Ishikawa (cell line): ENCODE data around the gene ARHGAP12.

Experiments
- CEBPB ChIP-seq: IDR thresholded peaks from 2 replicates; pipeline ENCODE4 v1.6.1; 2012
- CREB1 ChIP-seq: IDR thresholded peaks from 2 replicates; pipeline ENCODE4 v1.6.1; 2012; ENCODE audit warnings: low read depth
- EGR1 ChIP-seq: IDR thresholded peaks from 2 replicates; pipeline ENCODE4 v1.6.1; 2012
- EP300 ChIP-seq: IDR thresholded peaks from 2 replicates; pipeline ENCODE4 v1.6.1; 2012; ENCODE audit warnings: borderline replicate concordance
- FOXM1 ChIP-seq: IDR thresholded peaks from 2 replicates; pipeline ENCODE4 v1.6.1; 2012; ENCODE audit warnings: low read depth, borderline replicate concordance
- NFIC ChIP-seq: IDR thresholded peaks from 2 replicates; pipeline ENCODE4 v1.6.1; 2012
- RAD21 ChIP-seq: IDR thresholded peaks from 2 replicates; pipeline ENCODE4 v1.6.1; 2012; ENCODE audit warnings: low read depth
- TAF1 ChIP-seq: IDR thresholded peaks from 2 replicates; pipeline ENCODE4 v1.6.1; 2012; ENCODE audit warnings: low read depth, mild to moderate bottlenecking
- TCF12 ChIP-seq: IDR thresholded peaks from 2 replicates; pipeline ENCODE4 v1.6.1; 2012; ENCODE audit warnings: low read depth
- TEAD4 ChIP-seq: IDR thresholded peaks from 2 replicates; pipeline ENCODE4 v1.6.1; 2012
- YY1 ChIP-seq: IDR thresholded peaks from 2 replicates; pipeline ENCODE4 v1.6.1; 2012; ENCODE audit warnings: low read depth
- ZBTB7A ChIP-seq: IDR thresholded peaks from 2 replicates; pipeline ENCODE4 v1.6.1; 2012; ENCODE audit warnings: low read depth
- TF ChIP-seq, protein P1 (sequence below): IDR thresholded peaks from 2 replicates; pipeline ENCODE4 v1.6.1; 2012
- TF ChIP-seq, protein P2 (sequence below): IDR thresholded peaks from 2 replicates; pipeline ENCODE4 v1.6.1; 2012
- TF ChIP-seq, protein P3 (sequence below): IDR thresholded peaks from 2 replicates; pipeline ENCODE4 v1.6.1; 2012; ENCODE audit warnings: low read depth, mild to moderate bottlenecking

The ARHGAP12 gene

DNA sequence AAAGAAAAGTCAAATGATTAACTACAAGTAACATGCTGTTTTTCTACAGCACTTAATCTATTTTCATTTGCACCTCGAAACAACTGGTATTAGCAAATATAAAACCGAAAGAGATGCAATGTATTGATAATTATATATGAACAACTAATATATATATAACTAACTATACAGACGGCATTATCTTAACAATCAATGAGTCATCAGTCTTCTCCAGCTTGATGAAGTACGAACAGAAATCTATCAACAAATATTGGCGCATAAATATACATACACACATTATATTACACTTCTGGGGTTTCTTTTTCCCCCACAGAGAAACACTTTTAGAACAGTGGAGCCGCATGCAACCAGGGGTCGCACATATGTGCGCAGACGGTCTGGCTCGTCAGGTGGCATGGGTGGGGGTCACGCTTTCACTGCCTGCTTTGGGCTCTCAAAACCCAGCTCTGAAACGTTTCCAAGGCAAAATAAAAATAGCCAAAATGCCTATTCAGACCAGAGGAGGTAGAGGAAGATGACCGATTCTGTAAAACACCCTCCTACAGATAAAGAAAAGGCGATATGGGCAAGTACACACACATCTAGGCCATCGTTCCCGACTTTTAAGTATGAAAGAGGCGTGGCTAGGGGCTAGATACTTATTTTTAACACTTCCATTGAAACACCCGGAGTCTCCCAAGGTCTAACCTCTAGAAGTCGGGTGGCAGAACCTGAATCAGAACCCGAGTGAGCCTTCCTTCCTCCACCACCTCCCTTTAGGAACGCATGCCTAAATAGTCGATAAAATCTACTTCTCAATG lies 1.7 kb downstream of the ARHGAP12 start:
- no peak for TF ChIP-seq ZBTB7A
- TF ChIP-seq, protein P1, sequence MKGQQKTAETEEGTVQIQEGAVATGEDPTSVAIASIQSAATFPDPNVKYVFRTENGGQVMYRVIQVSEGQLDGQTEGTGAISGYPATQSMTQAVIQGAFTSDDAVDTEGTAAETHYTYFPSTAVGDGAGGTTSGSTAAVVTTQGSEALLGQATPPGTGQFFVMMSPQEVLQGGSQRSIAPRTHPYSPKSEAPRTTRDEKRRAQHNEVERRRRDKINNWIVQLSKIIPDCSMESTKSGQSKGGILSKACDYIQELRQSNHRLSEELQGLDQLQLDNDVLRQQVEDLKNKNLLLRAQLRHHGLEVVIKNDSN = no peak
- TF ChIP-seq NFIC = no peak
- TF ChIP-seq TAF1 = no peak
- TF ChIP-seq, protein P2, sequence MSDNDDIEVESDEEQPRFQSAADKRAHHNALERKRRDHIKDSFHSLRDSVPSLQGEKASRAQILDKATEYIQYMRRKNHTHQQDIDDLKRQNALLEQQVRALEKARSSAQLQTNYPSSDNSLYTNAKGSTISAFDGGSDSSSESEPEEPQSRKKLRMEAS = no peak
- no peak for TF ChIP-seq TCF12
- TF ChIP-seq RAD21 = no peak
- no peak for TF ChIP-seq YY1
- TF ChIP-seq, protein P3, sequence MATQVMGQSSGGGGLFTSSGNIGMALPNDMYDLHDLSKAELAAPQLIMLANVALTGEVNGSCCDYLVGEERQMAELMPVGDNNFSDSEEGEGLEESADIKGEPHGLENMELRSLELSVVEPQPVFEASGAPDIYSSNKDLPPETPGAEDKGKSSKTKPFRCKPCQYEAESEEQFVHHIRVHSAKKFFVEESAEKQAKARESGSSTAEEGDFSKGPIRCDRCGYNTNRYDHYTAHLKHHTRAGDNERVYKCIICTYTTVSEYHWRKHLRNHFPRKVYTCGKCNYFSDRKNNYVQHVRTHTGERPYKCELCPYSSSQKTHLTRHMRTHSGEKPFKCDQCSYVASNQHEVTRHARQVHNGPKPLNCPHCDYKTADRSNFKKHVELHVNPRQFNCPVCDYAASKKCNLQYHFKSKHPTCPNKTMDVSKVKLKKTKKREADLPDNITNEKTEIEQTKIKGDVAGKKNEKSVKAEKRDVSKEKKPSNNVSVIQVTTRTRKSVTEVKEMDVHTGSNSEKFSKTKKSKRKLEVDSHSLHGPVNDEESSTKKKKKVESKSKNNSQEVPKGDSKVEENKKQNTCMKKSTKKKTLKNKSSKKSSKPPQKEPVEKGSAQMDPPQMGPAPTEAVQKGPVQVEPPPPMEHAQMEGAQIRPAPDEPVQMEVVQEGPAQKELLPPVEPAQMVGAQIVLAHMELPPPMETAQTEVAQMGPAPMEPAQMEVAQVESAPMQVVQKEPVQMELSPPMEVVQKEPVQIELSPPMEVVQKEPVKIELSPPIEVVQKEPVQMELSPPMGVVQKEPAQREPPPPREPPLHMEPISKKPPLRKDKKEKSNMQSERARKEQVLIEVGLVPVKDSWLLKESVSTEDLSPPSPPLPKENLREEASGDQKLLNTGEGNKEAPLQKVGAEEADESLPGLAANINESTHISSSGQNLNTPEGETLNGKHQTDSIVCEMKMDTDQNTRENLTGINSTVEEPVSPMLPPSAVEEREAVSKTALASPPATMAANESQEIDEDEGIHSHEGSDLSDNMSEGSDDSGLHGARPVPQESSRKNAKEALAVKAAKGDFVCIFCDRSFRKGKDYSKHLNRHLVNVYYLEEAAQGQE = no peak
- TF ChIP-seq EP300 = no peak
- no peak for TF ChIP-seq TEAD4
- no peak for TF ChIP-seq CREB1

DNA sequence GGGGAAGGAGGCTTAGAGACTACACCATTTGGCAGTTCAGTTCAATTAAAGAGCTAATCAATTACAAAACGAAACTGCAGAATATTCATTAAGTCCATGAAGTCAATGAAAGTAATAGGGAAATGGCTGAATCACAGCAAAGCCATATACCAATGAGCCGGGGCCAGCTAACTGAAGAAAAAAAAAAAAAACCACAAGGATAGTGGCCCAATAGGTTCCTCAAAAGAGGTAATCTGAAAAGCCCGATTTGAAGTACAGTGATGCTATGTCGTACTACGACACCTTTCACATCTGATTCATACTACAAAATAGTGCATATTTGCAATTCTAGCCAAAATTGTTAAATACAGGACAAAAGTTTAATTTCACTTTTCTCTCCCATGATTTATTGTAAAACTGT lies 2.5 kb downstream of the ARHGAP12 start:
- TF ChIP-seq RAD21 = no peak
- TF ChIP-seq, protein P3 = no peak
- no peak for TF ChIP-seq TEAD4
- no peak for TF ChIP-seq TAF1
- TF ChIP-seq EGR1 = no peak
- TF ChIP-seq NFIC = no peak
- no peak for TF ChIP-seq CEBPB
- no peak for TF ChIP-seq ZBTB7A
- TF ChIP-seq TCF12 = no peak
- no peak for TF ChIP-seq YY1
- no peak for TF ChIP-seq EP300
- TF ChIP-seq CREB1 = no peak
- no peak for TF ChIP-seq FOXM1
- TF ChIP-seq, protein P2 = no peak
- TF ChIP-seq, protein P1 = no peak

DNA sequence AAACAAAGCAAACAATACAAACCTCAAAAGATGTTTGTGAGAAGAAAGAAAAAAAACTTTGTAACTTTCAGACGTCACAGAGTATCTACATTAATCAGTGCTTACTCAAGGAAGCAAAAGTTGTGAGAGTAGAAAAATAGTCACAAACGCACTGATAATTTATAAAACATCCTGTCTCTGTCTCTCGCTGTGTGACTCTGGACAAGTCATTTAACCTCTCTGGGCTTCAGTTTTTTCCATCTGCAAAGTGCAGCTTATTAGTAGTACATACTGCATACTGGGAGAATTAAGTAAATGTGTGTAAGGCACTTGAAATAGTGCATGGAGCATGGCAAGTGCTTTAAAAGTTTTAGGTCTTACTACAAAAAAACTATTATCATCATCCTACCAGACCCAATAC lies 3.8 kb downstream of the ARHGAP12 start:
- TF ChIP-seq ZBTB7A = no peak
- TF ChIP-seq, protein P3 = no peak
- no peak for TF ChIP-seq NFIC
- no peak for TF ChIP-seq TAF1
- TF ChIP-seq, protein P1 = no peak
- TF ChIP-seq YY1 = no peak
- no peak for TF ChIP-seq EGR1
- no peak for TF ChIP-seq FOXM1
- TF ChIP-seq CREB1 = no peak
- TF ChIP-seq EP300 = no peak
- TF ChIP-seq, protein P2 = no peak
- TF ChIP-seq CEBPB = no peak
- TF ChIP-seq TEAD4 = no peak
- TF ChIP-seq TCF12 = no peak
- TF ChIP-seq RAD21 = no peak
